GM12878 (cell line): ENCODE results near the gene TEC. TPM values are rescaled to one million over a fixed set of nuclear protein-coding genes. Genes with fewer than 3 reads are reported as not detected.

ENCODE experiments used
- ASH2L ChIP-seq: fragments of 300-600, 200-600 bp; sonication (generic); IDR thresholded peaks from 2 replicates; pipeline ENCODE4 v1.6.1; 2017; ENCODE audit warnings: low read depth, mild to moderate bottlenecking, borderline replicate concordance
- ATF7 ChIP-seq: fragments of 450-650 bp; IDR thresholded peaks from 2 replicates; pipeline ENCODE4 v1.6.1; 2016; ENCODE audit warnings: low read depth, mild to moderate bottlenecking
- CREM ChIP-seq: IDR thresholded peaks from 2 replicates; pipeline ENCODE4 v1.6.1; 2014; ENCODE audit warnings: antibody characterized with exemption, low read depth
- E2F8 ChIP-seq: fragments of 450-650 bp; IDR thresholded peaks from 2 replicates; pipeline ENCODE4 v1.6.1; 2018; ENCODE audit warnings: mild to moderate bottlenecking, low read depth, moderate library complexity; ENCODE audit not compliant: partially characterized antibody
- EED ChIP-seq: sonication (generic); IDR thresholded peaks from 2 replicates; pipeline ENCODE4 v1.6.1; 2016; ENCODE audit warnings: antibody characterized with exemption, low read depth
- ELK1 ChIP-seq: IDR thresholded peaks from 2 replicates; pipeline ENCODE4 v1.6.1; 2012; ENCODE audit warnings: low read depth, low read length, improper control_type of control experiment
- ETV6 ChIP-seq, 2 experiments: fragments of 450-650 bp in 1 of 2; IDR thresholded peaks in 1 of 2; conservative IDR thresholded peaks in 1 of 2; 2 replicates each; pipeline ENCODE4 v1.6.1; 2014; ENCODE audit warnings: antibody characterized with exemption in 1 of 2, borderline replicate concordance in 1 of 2, low read depth in 1 of 2, mild to moderate bottlenecking in 1 of 2, moderate library complexity in 1 of 2
- GATAD2B ChIP-seq: fragments of 450-650 bp; conservative IDR thresholded peaks from 2 replicates; pipeline ENCODE4 v1.6.1; 2017; ENCODE audit warnings: low read depth, mild to moderate bottlenecking, moderate library complexity
- HDAC2 ChIP-seq: fragments of 200-600 bp; sonication (generic); IDR thresholded peaks from 2 replicates; pipeline ENCODE4 v1.6.1; 2017
- IKZF1 ChIP-seq: fragments of 450-650 bp; conservative IDR thresholded peaks from 2 replicates; pipeline ENCODE4 v1.6.1; 2017; ENCODE audit warnings: antibody characterized with exemption, mild to moderate bottlenecking
- JUNB ChIP-seq: IDR thresholded peaks from 2 replicates; pipeline ENCODE4 v1.6.1; 2016; ENCODE audit warnings: antibody characterized with exemption, mild to moderate bottlenecking
- JUND ChIP-seq: IDR thresholded peaks from 2 replicates; pipeline ENCODE4 v1.6.1; 2012; ENCODE audit warnings: low read depth, mild to moderate bottlenecking, low read length, improper control_type of control experiment, moderate library complexity
- MEF2B ChIP-seq: fragments of 450-650 bp; IDR thresholded peaks from 2 replicates; pipeline ENCODE4 v1.6.1; 2018; ENCODE audit warnings: mild to moderate bottlenecking, moderate library complexity; ENCODE audit not compliant: partially characterized antibody, poor library complexity, severe bottlenecking
- MYC ChIP-seq: IDR thresholded peaks from 2 replicates; pipeline ENCODE4 v1.6.1; 2011; ENCODE audit warnings: mild to moderate bottlenecking, low read length, moderate library complexity, inconsistent platforms; ENCODE audit not compliant: insufficient read depth, insufficient replicate concordance, insufficient read length, severe bottlenecking
- POLR2AphosphoS2 ChIP-seq: IDR thresholded peaks from 2 replicates; pipeline ENCODE4 v1.6.1; 2011; ENCODE audit warnings: low read depth, mild to moderate bottlenecking, low read length, improper control_type of control experiment, moderate library complexity
- RB1 ChIP-seq: fragments of 450-650 bp; formaldehyde crosslinking; IDR thresholded peaks from 2 replicates; pipeline ENCODE4 v1.6.1; 2017; ENCODE audit warnings: mild to moderate bottlenecking, borderline replicate concordance
- RUNX3 ChIP-seq: IDR thresholded peaks from 2 replicates; pipeline ENCODE4 v1.6.1; 2012; ENCODE audit warnings: low read length, inconsistent platforms
- SMAD5 ChIP-seq: IDR thresholded peaks from 2 replicates; pipeline ENCODE4 v1.6.1; 2016; ENCODE audit warnings: antibody characterized with exemption, low read depth
- SMC3 ChIP-seq: IDR thresholded peaks from 2 replicates; pipeline ENCODE4 v1.6.1; 2011; ENCODE audit warnings: low read length, improper control_type of control experiment, borderline replicate concordance
- SP1 ChIP-seq: IDR thresholded peaks from one replicate; pipeline ENCODE4 v1.6.1; 2011; ENCODE audit warnings: low read depth, low read length
- TBL1XR1 ChIP-seq: IDR thresholded peaks from 2 replicates; pipeline ENCODE4 v1.6.1; 2012; ENCODE audit warnings: low read depth, low read length, improper control_type of control experiment
- ZNF207 ChIP-seq: fragments of 450-650 bp; IDR thresholded peaks from 2 replicates; pipeline ENCODE4 v1.6.1; 2014; ENCODE audit warnings: antibody characterized with exemption, mild to moderate bottlenecking, borderline replicate concordance
- ZNF24 ChIP-seq: fragments of 450-650 bp; IDR thresholded peaks from 2 replicates; pipeline ENCODE4 v1.6.1; 2017; ENCODE audit warnings: antibody characterized with exemption, mild to moderate bottlenecking
- ZNF274 ChIP-seq: IDR thresholded peaks from one replicate; pipeline ENCODE4 v1.8.0; 2011; ENCODE audit not compliant: insufficient read length, insufficient read depth
- ZNF622 ChIP-seq: fragments of 450-650 bp; IDR thresholded peaks from 2 replicates; pipeline ENCODE4 v1.6.1; 2017; ENCODE audit warnings: mild to moderate bottlenecking, inconsistent platforms
- polyA plus RNA-seq, 11 experiments: library from polyadenylated mRNA; depleted of rRNA in 4 of 11; unstranded in 6 of 11; stranded (reverse) in 5 of 11; fragments of >200 nt; fragmentation: Nextera tagmentation in 4 of 11; fragmentation: Illumina TruSeq in 1 of 11; extraction: Ambion mirVana in 4 of 11; extraction: Trizol in 1 of 11; gene quantifications; 1 replicate in 1 of 11; 2 replicates in 10 of 11; pipeline versions ENCODE4 v1.2.1 to v1.2.3, GENCODE V29; 2011 to 2016; ENCODE audit warnings: inconsistent platforms in 2 of 11, missing spikeins in 2 of 11, low read depth in 1 of 11
- total RNA-seq, 4 experiments: library from RNA; depleted of rRNA in 3 of 4; stranded (reverse); fragments of >200 nt in 3 of 4; fragmentation: Illumina TruSeq in 1 of 4; extraction: Trizol in 1 of 4; gene quantifications; 2 replicates each; pipeline versions ENCODE4 v1.2.1 to v1.2.3, GENCODE V29; 2013 to 2021
- TF ChIP-seq, protein P1 (sequence below): IDR thresholded peaks from 2 replicates; pipeline ENCODE4 v1.6.1; 2011; ENCODE audit warnings: mild to moderate bottlenecking, low read depth, low read length, moderate library complexity; ENCODE audit not compliant: insufficient replicate concordance
- TF ChIP-seq, protein P2 (sequence below): IDR thresholded peaks from 2 replicates; pipeline ENCODE4 v1.6.1; 2012; ENCODE audit warnings: low read depth, low read length, improper control_type of control experiment

Gene TEC
- total and polyA plus RNA-seq, 10 of the 15 experiments (the other 5 are each of a cell fraction or from before 2014, with no cell fraction given), result 7.4 to 27.2 (median 17.1) TPM

DNA sequence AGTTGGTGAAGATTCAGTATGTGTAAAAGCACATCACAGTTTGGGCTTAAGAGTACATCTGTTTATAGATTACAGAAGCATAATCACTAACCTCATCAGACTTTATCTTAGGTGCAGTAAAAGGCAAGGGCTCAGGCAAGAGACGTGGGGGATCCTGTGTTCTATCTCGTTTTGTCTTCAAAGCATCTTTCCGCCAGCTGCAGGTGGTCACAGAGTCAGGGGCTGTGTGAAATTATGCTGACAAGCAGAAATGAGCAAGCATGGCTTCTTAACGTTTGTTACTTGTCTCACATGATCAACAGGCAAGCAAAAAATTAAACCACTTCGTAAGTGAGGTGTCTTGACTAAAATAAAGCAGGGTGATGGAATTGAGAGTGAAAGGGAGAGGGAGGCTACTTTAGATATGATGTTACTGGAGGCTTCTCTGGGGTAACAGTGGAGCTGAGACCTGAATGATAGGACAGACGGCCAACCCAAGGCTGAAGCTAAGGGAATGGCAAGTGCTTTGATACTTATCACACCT is 1.4 kb upstream of the TEC start (continued):
- TF ChIP-seq JUNB, result peak; percentile 60; the same call in 1 of the 2 replicates
- no peak for TF ChIP-seq ZNF24
- TF ChIP-seq TBL1XR1, result no peak
- TF ChIP-seq ASH2L, result no peak
- no peak for TF ChIP-seq ZNF274
- TF ChIP-seq HDAC2, result no peak
- no peak for TF ChIP-seq MYC
- no peak for TF ChIP-seq GATAD2B
- no peak for TF ChIP-seq ELK1
- no peak for TF ChIP-seq MEF2B
- no peak for TF ChIP-seq IKZF1
- TF ChIP-seq RB1, result no peak
- TF ChIP-seq ATF7, result no peak
- TF ChIP-seq, protein P1, sequence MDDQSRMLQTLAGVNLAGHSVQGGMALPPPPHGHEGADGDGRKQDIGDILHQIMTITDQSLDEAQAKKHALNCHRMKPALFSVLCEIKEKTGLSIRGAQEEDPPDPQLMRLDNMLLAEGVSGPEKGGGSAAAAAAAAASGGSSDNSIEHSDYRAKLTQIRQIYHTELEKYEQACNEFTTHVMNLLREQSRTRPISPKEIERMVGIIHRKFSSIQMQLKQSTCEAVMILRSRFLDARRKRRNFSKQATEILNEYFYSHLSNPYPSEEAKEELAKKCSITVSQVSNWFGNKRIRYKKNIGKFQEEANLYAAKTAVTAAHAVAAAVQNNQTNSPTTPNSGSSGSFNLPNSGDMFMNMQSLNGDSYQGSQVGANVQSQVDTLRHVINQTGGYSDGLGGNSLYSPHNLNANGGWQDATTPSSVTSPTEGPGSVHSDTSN, result no peak
- TF ChIP-seq POLR2AphosphoS2, result no peak
- TF ChIP-seq, protein P2, sequence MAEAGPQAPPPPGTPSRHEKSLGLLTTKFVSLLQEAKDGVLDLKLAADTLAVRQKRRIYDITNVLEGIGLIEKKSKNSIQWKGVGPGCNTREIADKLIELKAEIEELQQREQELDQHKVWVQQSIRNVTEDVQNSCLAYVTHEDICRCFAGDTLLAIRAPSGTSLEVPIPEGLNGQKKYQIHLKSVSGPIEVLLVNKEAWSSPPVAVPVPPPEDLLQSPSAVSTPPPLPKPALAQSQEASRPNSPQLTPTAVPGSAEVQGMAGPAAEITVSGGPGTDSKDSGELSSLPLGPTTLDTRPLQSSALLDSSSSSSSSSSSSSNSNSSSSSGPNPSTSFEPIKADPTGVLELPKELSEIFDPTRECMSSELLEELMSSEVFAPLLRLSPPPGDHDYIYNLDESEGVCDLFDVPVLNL, result no peak
- no peak for TF ChIP-seq SP1
- no peak for TF ChIP-seq ETV6 (conservative IDR thresholded peaks at IDR 0.05 in 1 of 2, IDR thresholded peaks at IDR 0.05 in 1 of 2; ENCODE audit: borderline replicate concordance in 1 of 2, low read depth in 1 of 2)
- no peak for TF ChIP-seq E2F8
- no peak for TF ChIP-seq JUND
- peak; percentile 71; the same call in 1 of the 2 replicates for TF ChIP-seq CREM
- TF ChIP-seq RUNX3, result peak; percentile 40
- no peak for TF ChIP-seq ZNF622
- TF ChIP-seq SMAD5, result no peak
- no peak for TF ChIP-seq ZNF207
- TF ChIP-seq SMC3, result no peak
- TF ChIP-seq EED, result 0 out of 2 replicates have a peak, but pooled peaks have one; percentile 26
